Heart left ventricle (tissue), 16 donors: ENCODE data around the gene PPFIBP1. TPM values are rescaled to one million over a fixed set of nuclear protein-coding genes. Genes with fewer than 3 reads are reported as not detected.
"Not testable (repeated sequence)": the region's sequence is repeated elsewhere in the genome, so short reads cannot be mapped to it uniquely, and the experiment has no call there.

Experiments used
- ATAC-seq, 4 donors: fragments of 200-7000 bp; cut with Tn5 transposase; one replicate each; pipeline ENCODE4 v1.9.1; 2020 to 2022; ENCODE audit warnings: moderate library complexity in 4 of 4, mild to moderate bottlenecking in 3 of 4, moderate number of reproducible peaks in 1 of 4
- DNase-seq, 5 donors: peaks; one replicate each; pipeline ENCODE4 v3.0.0-alpha.2; 2020
- H3K27ac ChIP-seq, 12 donors: fragments of 200-600 bp; sonication (generic) in 4 of 12; one replicate each; pipeline versions ENCODE4 v1.5.0 to v1.8.0; 2016 to 2022; ENCODE audit warnings: mild to moderate bottlenecking in 2 of 12
- H3K27me3 ChIP-seq, 9 donors: fragments of 200-600 bp; sonication (generic) in 2 of 9; one replicate each; pipeline versions ENCODE4 v1.5.1 to v1.8.0; 2016 to 2022; ENCODE audit warnings: mild to moderate bottlenecking in 3 of 9
- H3K36me3 ChIP-seq, 9 donors: fragments of 200-600 bp; sonication (generic) in 2 of 9; one replicate each; pipeline versions ENCODE4 v1.5.0 to v1.8.0; 2018 to 2022; ENCODE audit warnings: mild to moderate bottlenecking in 2 of 9
- H3K4me1 ChIP-seq, 12 donors: fragments of 200-600 bp; sonication (generic) in 4 of 12; one replicate each; pipeline versions ENCODE4 v1.5.0 to v1.8.0; 2016 to 2022; ENCODE audit warnings: mild to moderate bottlenecking in 3 of 12
- H3K4me3 ChIP-seq, 12 donors: fragments of 200-600 bp; sonication (generic) in 4 of 12; one replicate each; pipeline versions ENCODE4 v1.5.0 to v1.8.0; 2017 to 2022; ENCODE audit warnings: mild to moderate bottlenecking in 9 of 12, moderate library complexity in 4 of 12
- H3K9me3 ChIP-seq, 12 donors: fragments of 200-600 bp; sonication (generic) in 4 of 12; one replicate each; pipeline versions ENCODE4 v1.5.0 to v1.8.0; 2016 to 2022; ENCODE audit warnings: mild to moderate bottlenecking in 1 of 12
- CTCF ChIP-seq, 12 donors: fragments of 200-600 bp; sonication (generic) in 4 of 12; IDR thresholded peaks; one replicate each; pipeline versions ENCODE4 v1.5.0 to v1.8.0; 2018 to 2022; ENCODE audit warnings: antibody characterized with exemption in 12 of 12, mild to moderate bottlenecking in 5 of 12
- POLR2A ChIP-seq, 2 donors: fragments of 450-650 bp; IDR thresholded peaks; one replicate each; pipeline ENCODE4 v1.6.1; 2017; ENCODE audit warnings: antibody characterized with exemption in 2 of 2, mild to moderate bottlenecking in 2 of 2, moderate library complexity in 2 of 2
- WGBS, 4 donors: extraction: QIAGEN DNeasy Blood & Tissue Kit in 2 of 4; methylation state at CpG; one replicate each; pipeline versions ENCODE4 v1.1.5 to v1.1.7; 2013 to 2018; 5-methylcytosine and 5-hydroxymethylcytosine counted together
- intact Hi-C, 10 donors: fragments of 100-400 bp; cut with DNase I; formaldehyde crosslinking; loops; one replicate each; pipeline versions ENCODE4 v1.11.1 to v1.14.2; 2022
- polyA plus RNA-seq, 2 donors: library from polyadenylated mRNA; stranded (reverse); fragments of 200-250 nt; gene quantifications; one replicate each; pipeline ENCODE4 v1.2.3, GENCODE V29; 2013
- total RNA-seq, 9 donors: library from RNA; depleted of rRNA in 2 of 9; stranded (reverse); fragments of >200 nt in 2 of 9; fragmentation: NEBNext Ultra II Directional in 3 of 9; extraction: Animal tissue kit (Norgen Biotek cat#: 25700) in 3 of 9; gene quantifications; one replicate each; pipeline versions ENCODE4 v1.1.0 to v1.2.4, GENCODE V29; 2016 to 2023
- donor health status: ischemic (EF 13 %, LVEDD 7.1; RV severe dilation, severe dysfunction).
- donor health status: healthy with polysubstance abuse.
- donor health status: DM: no; HTN: yes; CAD: no.
- donor health status: DM: no; HTN: no; CAD: no.
- donor health status: ischemic (EF 25% LVEDD 6.9; RV normal size, moderate dysfunction).
- donor health status: ischemic (EF 25% LVEDD 5.7; RV mildly dilated, moderate dysfunction).
- donor health status: healthy.
- donor health status: DM: yes; HTN: yes; CAD: no.
- donor health status: ischemic (EF 35%, LVEDD 5.7; RV mildly dilated, moderate dysfunction).
- donor health status: nonischemic (EF 11% LVEDD 7.7; RV severe dilation, severe dysfunction).
- donor health status: DM: yes; HTN: yes; CAD: no.
- donor health status: PGD.
- donor health status: ischemic (EF 29% LVEDD 5.4; RV normal size, mild dysfunction).
- donor health status: nonischemic (EF 23%, LVEDD 6.1; RV moderate dilation, normal function).

PPFIBP1 gene
- total and polyA plus RNA-seq, 11 donors: 48.7 to 413 (median 265) TPM

- Histone ChIP-seq H3K4me1 (peaks cover 0 to 54% (median 31%) of the 10 kb centered on the region in 12 donors), H3K27ac (peak overlapping the region in 3 of 12 donors; percentile 21 to 30 (median 25)), H3K27me3 (no peaks in the 10 kb centered on the region), H3K9me3 (no peaks in the 10 kb centered on the region), H3K36me3 (peaks cover 0 to 27% (median 9%) of the 10 kb centered on the region in 9 donors), H3K4me3 (no peak overlapping the region)
- DNase-seq (no peak), ATAC-seq (no peak)
- 27 to 31% (median 30%) methylated on average over 2 of the region's 2 CpGs for WGBS, 4 donors
- TF ChIP-seq POLR2A (IDR thresholded peaks at IDR 0.05) (no peak), CTCF (IDR thresholded peaks at IDR 0.05) (no peak)
- intact Hi-C loops: loop anchor here in 5 of 10 donors (5.0 to 10.0 kb wide), 4 partner anchors 100 to 197 kb away; partner anchors contain the start of gene PPFIBP1 (in 1 of the 5)
These were observed 107.9 kb downstream of the PPFIBP1 start for GRCh38 chr12:27631813-27632491.

- no peak for DNase-seq
- H3K4me1 ChIP-seq: peaks cover 0 to 55% (median 28%) of the 10 kb centered on the region in 12 donors
- H3K27me3 ChIP-seq: no peaks in the 10 kb centered on the region
- TF ChIP-seq POLR2A (IDR thresholded peaks at IDR 0.05) (no peak), CTCF (IDR thresholded peaks at IDR 0.05) (peak; percentile 44 to 77 (median 64))
- peak overlapping the region in 1 of 12 donors; percentile 11 for H3K27ac ChIP-seq
- 47 to 61% (median 53%) methylated on average over 7 of the region's 7 CpGs for WGBS, 4 donors
- no peak overlapping the region for H3K4me3 ChIP-seq
- intact Hi-C loops: loop anchor here in 4 of 10 donors (5.0 to 10.0 kb wide), 3 partner anchors 93 to 201 kb away; partner anchors contain the start of gene PPFIBP1 (in 2 of the 4)
- H3K9me3 ChIP-seq: no peaks in the 10 kb centered on the region
- H3K36me3 ChIP-seq: peaks cover 0 to 41% (median 9%) of the 10 kb centered on the region in 9 donors
- ATAC-seq: peak in 2 of 4 donors; percentile 24 to 26
These were observed 111.5 kb downstream of the PPFIBP1 start for GRCh38 chr12:27635349-27635972.

GRCh38 chr12:27636569-27636968, 112.6 kb downstream of the PPFIBP1 start:
- H3K4me3 ChIP-seq, H3K9me3 ChIP-seq, H3K27me3 ChIP-seq, H3K27ac ChIP-seq, ATAC-seq, DNase-seq: not testable (repeated sequence)
- WGBS, 4 donors: 89 to 95% (median 94%) methylated on average over 4 of the region's 4 CpGs
- intact Hi-C loops: loop anchor here in 4 of 10 donors (5.0 to 10.0 kb wide), 3 partner anchors 94 to 202 kb away; partner anchors contain the start of gene PPFIBP1 (in 2 of the 4)
- Histone ChIP-seq H3K4me1 (peaks cover 0 to 58% (median 32%) of the 10 kb centered on the region in 12 donors), H3K36me3 (peaks cover 0 to 41% (median 9%) of the 10 kb centered on the region in 9 donors)

GRCh38 chr12:27637524-27637923, 113.5 kb downstream of the PPFIBP1 start:
- peaks cover 0 to 50% (median 23%) of the 10 kb centered on the region in 12 donors for H3K4me1 ChIP-seq
- no peaks in the 10 kb centered on the region for H3K27me3 ChIP-seq
- no peak overlapping the region for H3K4me3 ChIP-seq
- no peak for ATAC-seq
- no peak for DNase-seq
- TF ChIP-seq CTCF (IDR thresholded peaks at IDR 0.05) (no peak), POLR2A (IDR thresholded peaks at IDR 0.05) (no peak)
- no peak overlapping the region for H3K27ac ChIP-seq
- peaks cover 0 to 41% (median 9%) of the 10 kb centered on the region in 9 donors for H3K36me3 ChIP-seq
- H3K9me3 ChIP-seq: no peaks in the 10 kb centered on the region
- WGBS, 4 donors: 51 to 71% (median 65%) methylated on average over 1 of the region's 1 CpG
- intact Hi-C loops: loop anchor here in 4 of 10 donors (5.0 to 10.0 kb wide), 3 partner anchors 95 to 203 kb away; partner anchors contain the start of gene PPFIBP1 (in 2 of the 4)
